DLD1 (cell line): ENCODE results near the gene PTDSS2.

Experiments used
- in situ Hi-C: cut with HindIII; loops from 2 replicates; pipeline ENCODE4 v1.10.0; 2017; ENCODE audit warnings: low sequenced_read_pairs

PTDSS2 gene

DNA sequence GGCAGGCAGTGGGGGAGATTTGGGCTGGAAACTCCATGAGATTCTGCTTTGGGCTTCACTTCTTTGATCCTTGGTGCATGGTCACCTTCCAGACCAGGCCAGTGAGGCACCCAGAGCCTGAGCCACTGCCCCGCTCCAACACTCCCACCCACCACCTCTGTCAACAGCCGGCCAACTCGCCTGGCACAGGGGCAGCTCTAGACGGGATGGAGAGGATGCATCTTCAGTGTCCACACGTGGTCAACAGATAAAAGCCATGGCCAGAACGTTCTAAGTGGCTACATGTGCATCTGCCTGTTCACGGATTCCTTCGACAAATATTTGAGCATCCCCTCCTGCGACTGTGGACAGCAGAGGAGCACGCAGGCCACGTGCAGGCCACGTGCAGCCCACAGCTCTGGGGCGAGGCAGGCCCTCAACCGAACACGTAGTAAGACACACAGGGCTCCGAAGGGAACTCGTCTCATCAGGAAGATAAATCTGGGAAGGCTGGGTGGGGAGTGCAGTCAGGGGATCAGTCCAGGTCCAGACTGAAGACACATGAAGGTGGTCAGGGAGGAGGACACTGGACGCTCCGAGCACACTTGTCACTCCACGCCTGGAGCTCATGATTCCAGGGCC, 88.5 kb downstream of the PTDSS2 start:
- in situ Hi-C loops: no loop called here

DNA sequence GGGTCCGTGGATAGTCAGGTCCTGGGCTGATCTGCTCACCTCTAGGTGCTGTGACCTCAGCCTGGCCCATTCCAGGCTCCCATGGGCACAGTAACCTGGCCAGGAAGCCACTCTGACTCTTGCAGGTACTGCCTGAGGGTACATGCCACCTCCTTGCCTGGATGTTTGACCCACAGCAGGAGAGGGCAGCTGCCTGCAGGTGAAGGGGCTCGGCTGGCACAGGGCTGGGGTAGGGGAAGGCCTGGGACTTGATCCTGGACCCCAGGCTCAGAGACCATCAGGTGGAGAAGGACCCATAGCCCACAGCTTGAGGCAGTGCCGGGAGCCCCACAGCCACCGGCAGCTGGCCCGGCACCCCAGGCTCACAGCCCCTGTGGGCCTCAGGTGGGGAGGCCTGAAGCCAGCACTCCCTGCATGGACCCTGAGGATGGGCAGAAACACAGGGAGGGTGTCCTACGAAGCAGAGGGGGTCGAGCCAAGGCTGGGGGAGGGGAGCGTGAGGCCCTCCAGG, 89.9 kb downstream of the PTDSS2 start:
- in situ Hi-C loops: no loop called here
